Stimulated activated CD8-positive, alpha-beta memory T cell treated with anti-CD3 and anti-CD28 coated beads, Interleukin-7, amount 100 ng/mL, for 4 hours (primary cell): ENCODE measurements around the gene TCEA3.

Experiments used
- DNase-seq, 2 donors: peaks; one replicate each; pipeline ENCODE4 v3.0.0-alpha.2; 2020; ENCODE audit warnings: low read depth in 2 of 2

Gene TCEA3

GRCh38 chr1:23424293-23425192 lies at the start of gene TCEA3:
Gene TCEA3, minus strand, starts transcription at chr1:23424748. Its CDS starts 115 bp downstream, at chr1:23424633.
- no peak for DNase-seq

DNA sequence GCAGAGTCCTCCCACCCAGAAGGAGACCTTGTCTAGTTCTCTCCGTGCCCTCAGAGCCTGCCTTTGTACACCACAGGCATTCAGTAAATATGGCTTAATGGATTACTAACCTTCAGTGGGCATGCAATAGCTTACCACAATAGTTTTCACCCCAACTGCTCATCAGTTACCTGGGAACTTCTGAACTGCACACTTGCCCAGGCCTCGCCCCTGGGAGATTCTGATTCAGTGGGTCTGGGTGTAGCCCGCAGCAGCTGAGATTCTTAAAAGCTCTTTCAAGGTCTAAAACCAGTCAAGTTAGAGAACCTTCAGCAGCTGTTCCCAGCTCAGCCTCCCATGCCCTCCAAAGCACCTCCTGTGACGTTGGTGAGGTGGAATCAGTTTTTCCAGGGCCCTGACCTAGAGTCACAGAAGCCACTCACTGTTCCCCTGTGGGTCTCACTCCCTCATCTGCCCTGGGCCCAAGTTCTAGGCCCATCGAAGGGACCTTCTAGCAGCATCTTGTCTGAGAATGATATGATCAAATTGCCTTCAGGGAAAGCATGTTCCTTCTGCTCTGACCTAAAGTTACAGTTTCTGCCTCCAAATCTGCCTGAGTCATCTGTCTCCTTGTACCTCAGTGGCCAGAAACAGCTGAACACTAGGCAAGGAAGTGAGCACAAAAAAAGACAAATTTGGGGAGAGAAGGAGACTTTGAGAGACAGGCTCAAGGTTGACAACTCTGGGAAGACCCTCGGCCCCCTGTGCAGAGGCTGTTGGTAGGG lies 48.7 kb upstream of the TCEA3 start:
- no peak for DNase-seq

- DNase-seq: no peak
Observed at GRCh38 chr1:23472351-23473036, 47.9 kb upstream of the TCEA3 start.

GRCh38 chr1:23471473-23472075 lies 47.0 kb upstream of the TCEA3 start:
- DNase-seq: no peak

- no peak for DNase-seq
Observed at GRCh38 chr1:23470282-23471070, 45.9 kb upstream of the TCEA3 start.

DNA sequence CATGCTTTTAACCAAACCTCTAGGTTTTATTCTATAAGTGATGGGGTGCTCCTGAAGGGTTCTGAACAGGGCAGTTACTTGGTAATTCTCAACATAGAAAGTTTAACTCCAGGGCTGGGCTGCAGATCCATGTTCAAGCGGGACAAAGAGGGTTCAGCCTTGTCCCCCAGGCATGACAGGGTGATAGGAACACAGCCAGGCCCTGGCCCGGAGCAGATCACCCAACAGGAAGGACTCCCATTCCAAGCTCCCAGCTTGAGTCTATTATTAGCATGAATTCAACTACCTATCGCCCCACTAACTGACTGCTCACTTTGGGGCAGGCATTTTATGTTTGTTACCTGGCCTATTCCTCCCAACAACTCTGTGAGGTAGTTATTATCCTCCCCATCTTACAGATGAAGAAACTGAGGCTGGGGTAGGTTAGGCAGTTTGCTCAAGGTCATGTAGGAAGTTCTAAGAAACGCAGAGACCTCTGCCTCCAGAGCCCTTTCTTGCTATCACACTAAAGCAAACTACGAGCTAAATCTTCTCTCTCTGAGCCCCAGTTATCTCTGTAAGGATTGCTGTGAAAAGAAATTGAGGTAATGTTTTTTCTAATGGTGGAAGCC lies 44.9 kb upstream of the TCEA3 start:
- DNase-seq: no peak

- no peak for DNase-seq
Observed at GRCh38 chr1:23466423-23466989, 42.0 kb upstream of the TCEA3 start.

GRCh38 chr1:23463286-23463685 lies 38.7 kb upstream of the TCEA3 start:
- DNase-seq: no peak

DNA sequence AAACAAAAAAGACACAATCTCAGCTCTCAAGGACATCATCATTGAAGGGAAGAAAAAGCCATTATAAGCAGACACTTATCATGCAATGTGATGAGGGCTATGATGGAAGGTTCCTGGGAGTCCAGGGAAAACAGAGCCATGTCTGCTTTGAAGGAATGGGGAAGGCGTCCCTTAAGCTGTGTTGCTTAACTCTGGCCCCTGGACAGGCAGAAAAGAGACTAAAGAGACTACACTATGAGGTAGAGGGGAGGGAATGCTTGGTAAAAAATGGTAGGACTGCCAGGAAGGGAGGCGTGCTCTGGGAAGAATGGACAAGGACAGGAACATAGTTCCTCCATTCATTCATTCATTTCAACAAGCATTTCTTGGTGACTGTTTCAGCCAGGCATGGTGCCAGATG lies 38.2 kb upstream of the TCEA3 start:
- DNase-seq: no peak

DNA sequence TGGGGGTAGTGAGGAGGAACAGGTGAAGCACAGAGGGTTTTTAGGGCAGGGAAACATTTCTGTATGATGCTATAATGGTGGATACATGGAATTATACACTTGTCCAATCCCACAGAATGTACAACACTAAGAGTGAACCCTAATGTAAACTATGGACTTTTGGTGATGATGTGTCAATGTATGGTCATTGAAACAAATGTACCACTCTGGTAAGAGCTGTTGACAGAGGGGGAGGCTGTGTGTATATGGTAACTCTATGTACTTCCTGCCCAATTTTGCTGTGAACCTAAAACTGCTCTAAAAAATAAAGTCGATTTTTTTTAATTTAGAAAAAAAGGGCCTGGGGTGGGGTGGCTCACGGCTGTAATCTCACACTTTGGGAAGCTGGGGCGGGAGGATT lies 36.5 kb upstream of the TCEA3 start:
- no peak for DNase-seq

DNA sequence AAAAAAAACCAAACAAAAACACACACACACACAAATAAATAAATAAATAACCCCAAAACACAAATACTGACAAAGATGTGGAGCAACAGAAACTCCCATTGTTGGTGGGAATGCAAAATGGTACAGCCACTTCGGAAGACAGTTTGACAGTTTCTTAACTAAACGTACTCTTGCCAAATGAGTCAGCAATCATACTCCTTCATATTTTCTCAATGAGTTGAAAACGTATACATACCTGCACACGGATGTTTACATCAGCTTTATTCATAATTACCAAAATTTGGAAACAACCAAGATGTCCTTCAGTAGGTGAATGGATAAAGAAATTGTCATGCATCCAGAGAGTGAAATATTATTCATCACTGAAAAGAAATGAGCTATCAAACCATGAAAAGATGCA lies 36.0 kb upstream of the TCEA3 start:
- no peak for DNase-seq

DNA sequence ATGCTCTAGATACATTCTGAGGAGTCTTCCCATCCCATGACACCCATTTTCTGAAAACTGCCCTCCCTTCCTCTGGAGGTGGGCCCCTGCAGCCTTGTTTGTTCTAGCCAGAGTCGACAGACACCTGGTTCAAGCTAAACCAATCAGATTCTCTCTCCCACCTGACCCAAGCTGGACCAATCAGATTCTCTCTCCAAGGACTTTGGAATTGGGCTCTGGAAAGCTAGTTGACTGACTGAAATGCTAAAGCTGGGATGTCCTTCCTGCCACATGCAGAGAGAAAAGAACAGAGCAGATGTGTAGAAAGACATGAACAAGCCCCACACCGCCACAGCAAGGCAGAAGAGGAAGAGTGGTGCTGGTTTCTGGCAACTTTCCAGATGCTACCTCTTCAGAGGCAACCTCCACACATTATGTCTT lies 34.8 kb upstream of the TCEA3 start:
- no peak for DNase-seq

DNA sequence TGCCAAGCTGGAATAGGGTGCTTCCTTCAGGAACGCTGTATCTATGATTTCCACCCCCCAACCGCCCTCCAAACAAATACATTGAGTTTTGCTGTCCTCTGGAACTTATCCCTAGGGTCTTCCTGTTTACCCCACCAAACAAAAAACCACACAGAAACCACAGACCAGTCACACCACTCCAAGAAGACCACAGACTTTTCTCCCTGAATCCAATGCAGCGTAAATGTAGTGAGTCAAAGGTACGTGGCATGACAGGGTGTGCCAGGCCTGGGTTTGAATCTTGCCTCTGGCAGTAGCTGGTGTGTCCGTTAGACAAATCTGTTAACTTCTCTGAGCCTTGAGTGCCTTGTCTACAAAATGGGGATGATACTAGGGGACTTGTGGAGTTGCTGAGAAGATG lies 31.7 kb upstream of the TCEA3 start:
- no peak for DNase-seq

DNA sequence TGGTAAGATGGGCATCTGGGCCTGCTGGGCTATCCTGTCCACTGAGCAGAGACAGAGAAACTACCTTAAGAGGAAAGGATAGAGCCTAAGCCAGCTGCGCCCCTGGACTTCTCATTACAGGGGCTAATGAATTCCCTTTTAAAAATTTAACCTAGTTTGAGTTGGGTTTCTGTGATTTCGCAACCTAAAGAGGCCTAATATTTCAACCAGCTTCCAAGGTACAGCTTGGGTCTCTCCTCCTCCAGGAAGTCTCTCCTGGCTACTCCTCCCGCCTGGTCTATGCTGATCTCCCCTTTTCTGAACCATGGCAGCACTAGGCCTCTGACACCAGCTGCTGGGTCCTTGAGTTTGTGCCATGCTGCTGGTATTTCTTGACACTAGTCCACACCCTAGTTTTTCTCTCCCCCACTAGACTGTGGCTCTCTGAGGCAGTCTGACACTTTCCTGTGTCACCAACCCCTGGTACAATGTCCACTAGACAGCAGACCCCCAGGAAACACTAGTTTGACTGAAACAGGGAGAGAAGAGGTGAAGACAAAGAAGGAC lies 29.0 kb upstream of the TCEA3 start:
- no peak for DNase-seq

- no peak for DNase-seq
Observed at GRCh38 chr1:23452011-23452411, 27.5 kb upstream of the TCEA3 start.

GRCh38 chr1:23451441-23451840 lies 26.9 kb upstream of the TCEA3 start:
- no peak for DNase-seq

DNA sequence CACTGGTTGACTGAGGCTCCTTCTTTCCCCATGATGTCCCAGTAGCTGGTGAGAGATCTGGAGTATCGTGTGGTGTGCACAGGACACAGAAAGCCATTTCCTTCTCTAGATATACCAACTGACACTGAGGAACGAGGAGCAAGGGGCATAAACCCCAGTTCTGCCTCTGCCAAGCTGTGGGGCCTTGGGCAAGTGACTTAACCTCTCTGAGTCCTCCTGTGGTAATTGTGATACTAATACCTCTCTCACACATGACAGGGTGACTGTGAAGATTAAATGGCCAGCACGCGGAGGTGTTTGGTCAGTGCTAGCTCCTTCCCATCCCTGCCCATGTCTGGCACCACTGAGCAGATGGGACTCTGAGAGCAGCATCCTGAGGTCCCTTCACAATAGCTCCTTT lies 26.3 kb upstream of the TCEA3 start:
- DNase-seq: no peak

DNA sequence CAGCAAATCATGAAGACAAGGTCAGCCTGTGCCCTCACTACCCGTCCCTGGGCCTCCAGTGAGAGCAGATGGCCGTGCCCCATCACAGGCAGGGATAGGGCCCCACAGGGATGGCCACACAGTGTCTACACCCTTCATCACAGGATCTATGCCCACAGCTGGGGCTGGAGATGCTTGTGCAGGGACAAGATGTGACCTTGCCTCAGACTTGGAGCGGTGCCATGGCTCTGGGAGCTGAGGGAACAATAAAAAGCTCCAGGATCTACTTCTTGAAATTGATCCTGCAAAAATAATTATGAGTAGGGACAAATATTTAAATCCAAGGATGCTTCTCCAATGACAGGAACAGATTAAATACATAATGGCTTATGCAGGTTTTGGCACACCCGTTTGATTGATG lies 25.4 kb upstream of the TCEA3 start:
- DNase-seq: no peak

DNA sequence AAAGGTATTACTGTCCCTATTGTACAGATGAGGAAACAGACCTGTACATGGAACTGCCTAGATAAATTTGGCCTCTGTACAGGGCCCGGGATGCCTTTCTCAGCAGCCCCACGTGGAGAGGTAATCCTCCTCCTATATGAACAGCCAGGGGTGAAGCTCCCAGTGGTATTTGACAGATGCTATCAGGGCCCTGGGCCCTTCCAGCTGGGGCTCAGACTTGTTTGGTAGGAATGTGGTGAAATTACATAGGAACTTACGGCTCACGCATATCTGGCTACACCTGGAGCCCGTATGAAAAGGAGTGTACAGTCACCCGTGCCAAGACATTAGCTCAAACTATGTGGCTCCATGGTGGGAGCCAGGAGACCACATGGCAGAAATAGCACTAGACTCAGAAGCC lies 24.8 kb upstream of the TCEA3 start:
- no peak for DNase-seq

DNA sequence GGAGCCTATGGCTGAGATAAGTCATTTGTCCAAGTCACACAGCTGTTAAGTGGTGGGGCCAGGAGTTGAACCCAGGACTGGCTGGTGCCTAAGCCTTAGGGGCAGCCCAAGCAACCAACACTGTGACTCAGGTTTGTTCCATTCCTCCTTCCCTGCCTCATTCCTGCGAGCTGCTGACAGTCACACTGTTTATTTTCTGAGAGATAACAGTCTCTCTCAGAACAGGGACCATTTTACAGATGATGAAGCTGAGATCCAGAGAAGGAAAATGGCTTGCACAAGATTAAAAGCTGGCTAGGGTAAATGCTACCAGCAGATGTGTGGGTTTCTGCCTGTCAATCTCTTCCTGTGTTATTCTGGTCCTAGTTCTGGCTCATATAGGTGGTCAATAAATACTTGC lies 24.3 kb upstream of the TCEA3 start:
- no peak for DNase-seq
